HepG2 (cell line): ENCODE data around the gene RNASE7. TPM values are rescaled to one million over a fixed set of nuclear protein-coding genes. Genes with fewer than 3 reads are reported as not detected.

Experiments
- ADNP ChIP-seq: sonication (generic); formaldehyde crosslinking; IDR thresholded peaks from 2 replicates; pipeline ENCODE4 v1.4.0; 2020; ENCODE audit warnings: missing genetic modification reagents
- CBX5 ChIP-seq: sonication (generic); formaldehyde crosslinking; IDR thresholded peaks from 2 replicates; pipeline ENCODE4 v1.4.0; 2020; ENCODE audit warnings: missing genetic modification reagents, borderline replicate concordance
- FOXA1 ChIP-seq, 2 experiments: fragments of 450-650 bp in 1 of 2; sonication (generic) in 1 of 2; formaldehyde crosslinking in 1 of 2; IDR thresholded peaks; 2 replicates each; pipeline versions ENCODE4 v1.4.0 to v1.6.1; 2016 to 2020; ENCODE audit warnings: missing genetic modification reagents in 1 of 2
- MATR3 ChIP-seq: sonication (generic); formaldehyde crosslinking; IDR thresholded peaks from 2 replicates; pipeline ENCODE4 v1.4.0; 2020; ENCODE audit warnings: missing genetic modification reagents
- NFIC ChIP-seq: IDR thresholded peaks from 2 replicates; pipeline ENCODE4 v1.6.1; 2012; ENCODE audit warnings: mild to moderate bottlenecking, low read length, inconsistent platforms
- SNAPC2 ChIP-seq: sonication (generic); formaldehyde crosslinking; IDR thresholded peaks from 2 replicates; pipeline ENCODE4 v1.8.1; 2022; ENCODE audit warnings: mild to moderate bottlenecking, missing genetic modification reagents
- SP4 ChIP-seq: sonication (generic); formaldehyde crosslinking; IDR thresholded peaks from 2 replicates; pipeline ENCODE4 v1.8.1; 2023; ENCODE audit warnings: mild to moderate bottlenecking, missing genetic modification reagents
- STAT5B ChIP-seq: sonication (generic); formaldehyde crosslinking; IDR thresholded peaks from 2 replicates; pipeline ENCODE4 v1.4.0; 2020; ENCODE audit warnings: missing genetic modification reagents
- SUZ12 ChIP-seq: fragments of 150-350 bp; IDR thresholded peaks from 2 replicates; pipeline ENCODE4 v1.6.1; 2014; ENCODE audit warnings: low read depth, low read length
- ZFY ChIP-seq: sonication (generic); formaldehyde crosslinking; IDR thresholded peaks from 2 replicates; pipeline ENCODE4 v1.4.0; 2020; ENCODE audit warnings: missing genetic modification reagents
- ZNF33A ChIP-seq: sonication (generic); formaldehyde crosslinking; IDR thresholded peaks from 2 replicates; pipeline ENCODE4 v1.5.1; 2020; ENCODE audit warnings: missing genetic modification reagents, mild to moderate bottlenecking, moderate library complexity, borderline replicate concordance
- ZNF670 ChIP-seq: sonication (generic); formaldehyde crosslinking; IDR thresholded peaks from 2 replicates; pipeline ENCODE4 v1.8.0; 2022; ENCODE audit warnings: mild to moderate bottlenecking, missing genetic modification reagents, borderline replicate concordance
- polyA plus RNA-seq, 8 experiments: library from polyadenylated mRNA; depleted of rRNA in 3 of 8; stranded (reverse) in 7 of 8; unstranded in 1 of 8; fragments of >200 nt; fragmentation: Illumina TruSeq in 4 of 8; extraction: Trizol in 4 of 8; gene quantifications; 2 replicates each; pipeline versions ENCODE4 v1.2.1 to v1.2.3, GENCODE V29; 2011 to 2016; ENCODE audit warnings: low read depth in 4 of 8, missing spikeins in 1 of 8, mixed read lengths in 1 of 8; ENCODE audit not compliant: insufficient read depth in 1 of 8
- total RNA-seq, 5 experiments: library from RNA; depleted of rRNA; stranded (reverse); fragments of >200 nt; fragmentation: Illumina TruSeq; extraction: Trizol; gene quantifications; 2 replicates each; pipeline ENCODE4 v1.2.3, GENCODE V29; 2016; ENCODE audit warnings: low read depth in 1 of 5
- TF ChIP-seq, protein P1 (sequence below): sonication (generic); formaldehyde crosslinking; IDR thresholded peaks from 2 replicates; pipeline ENCODE4 v1.4.0; 2020; ENCODE audit warnings: missing genetic modification reagents, borderline replicate concordance
- TF ChIP-seq, protein P2 (sequence below): IDR thresholded peaks from 2 replicates; pipeline ENCODE4 v1.6.1; 2016; ENCODE audit warnings: low read depth

The RNASE7 gene
- total and polyA plus RNA-seq, 2 of the 13 experiments (the other 11 are each of a cell fraction or from before 2014, with no cell fraction given): 0.04 TPM; not detected in 1

GRCh38 chr14:21024585-21025370 lies 17.4 kb upstream of the RNASE7 start, which contains the start of gene NDRG2 (continued):
- TF ChIP-seq SUZ12 (no peak), NFIC (peak; percentile 60; the same call in 1 of the 2 replicates), SNAPC2 (no peak), ADNP (CRISPR knock-in tag) (0 out of 2 replicates have a peak, but pooled peaks have one; percentile 21), ZNF33A (CRISPR knock-in tag) (no peak), ZFY (CRISPR knock-in tag) (peak; percentile 91), SP4 (peak; percentile 75), ZNF670 (CRISPR knock-in tag) (peak; percentile 88; the same call in 1 of the 2 replicates), STAT5B (0 out of 2 replicates have a peak, but pooled peaks have one; percentile 25), FOXA1 (IDR thresholded peaks at IDR 0.05) (no peak), FOXA1 (CRISPR knock-in tag; IDR thresholded peaks at IDR 0.05) (no peak), CBX5 (no peak; the same call in 1 of the 2 replicates), MATR3 (CRISPR knock-in tag) (no peak)
- TF ChIP-seq, protein P1, sequence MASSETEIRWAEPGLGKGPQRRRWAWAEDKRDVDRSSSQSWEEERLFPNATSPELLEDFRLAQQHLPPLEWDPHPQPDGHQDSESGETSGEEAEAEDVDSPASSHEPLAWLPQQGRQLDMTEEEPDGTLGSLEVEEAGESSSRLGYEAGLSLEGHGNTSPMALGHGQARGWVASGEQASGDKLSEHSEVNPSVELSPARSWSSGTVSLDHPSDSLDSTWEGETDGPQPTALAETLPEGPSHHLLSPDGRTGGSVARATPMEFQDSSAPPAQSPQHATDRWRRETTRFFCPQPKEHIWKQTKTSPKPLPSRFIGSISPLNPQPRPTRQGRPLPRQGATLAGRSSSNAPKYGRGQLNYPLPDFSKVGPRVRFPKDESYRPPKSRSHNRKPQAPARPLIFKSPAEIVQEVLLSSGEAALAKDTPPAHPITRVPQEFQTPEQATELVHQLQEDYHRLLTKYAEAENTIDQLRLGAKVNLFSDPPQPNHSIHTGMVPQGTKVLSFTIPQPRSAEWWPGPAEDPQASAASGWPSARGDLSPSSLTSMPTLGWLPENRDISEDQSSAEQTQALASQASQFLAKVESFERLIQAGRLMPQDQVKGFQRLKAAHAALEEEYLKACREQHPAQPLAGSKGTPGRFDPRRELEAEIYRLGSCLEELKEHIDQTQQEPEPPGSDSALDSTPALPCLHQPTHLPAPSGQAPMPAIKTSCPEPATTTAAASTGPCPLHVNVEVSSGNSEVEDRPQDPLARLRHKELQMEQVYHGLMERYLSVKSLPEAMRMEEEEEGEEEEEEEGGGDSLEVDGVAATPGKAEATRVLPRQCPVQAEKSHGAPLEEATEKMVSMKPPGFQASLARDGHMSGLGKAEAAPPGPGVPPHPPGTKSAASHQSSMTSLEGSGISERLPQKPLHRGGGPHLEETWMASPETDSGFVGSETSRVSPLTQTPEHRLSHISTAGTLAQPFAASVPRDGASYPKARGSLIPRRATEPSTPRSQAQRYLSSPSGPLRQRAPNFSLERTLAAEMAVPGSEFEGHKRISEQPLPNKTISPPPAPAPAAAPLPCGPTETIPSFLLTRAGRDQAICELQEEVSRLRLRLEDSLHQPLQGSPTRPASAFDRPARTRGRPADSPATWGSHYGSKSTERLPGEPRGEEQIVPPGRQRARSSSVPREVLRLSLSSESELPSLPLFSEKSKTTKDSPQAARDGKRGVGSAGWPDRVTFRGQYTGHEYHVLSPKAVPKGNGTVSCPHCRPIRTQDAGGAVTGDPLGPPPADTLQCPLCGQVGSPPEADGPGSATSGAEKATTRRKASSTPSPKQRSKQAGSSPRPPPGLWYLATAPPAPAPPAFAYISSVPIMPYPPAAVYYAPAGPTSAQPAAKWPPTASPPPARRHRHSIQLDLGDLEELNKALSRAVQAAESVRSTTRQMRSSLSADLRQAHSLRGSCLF (CRISPR knock-in tag): no peak; the same call in 1 of the 2 replicates
- TF ChIP-seq, protein P2, sequence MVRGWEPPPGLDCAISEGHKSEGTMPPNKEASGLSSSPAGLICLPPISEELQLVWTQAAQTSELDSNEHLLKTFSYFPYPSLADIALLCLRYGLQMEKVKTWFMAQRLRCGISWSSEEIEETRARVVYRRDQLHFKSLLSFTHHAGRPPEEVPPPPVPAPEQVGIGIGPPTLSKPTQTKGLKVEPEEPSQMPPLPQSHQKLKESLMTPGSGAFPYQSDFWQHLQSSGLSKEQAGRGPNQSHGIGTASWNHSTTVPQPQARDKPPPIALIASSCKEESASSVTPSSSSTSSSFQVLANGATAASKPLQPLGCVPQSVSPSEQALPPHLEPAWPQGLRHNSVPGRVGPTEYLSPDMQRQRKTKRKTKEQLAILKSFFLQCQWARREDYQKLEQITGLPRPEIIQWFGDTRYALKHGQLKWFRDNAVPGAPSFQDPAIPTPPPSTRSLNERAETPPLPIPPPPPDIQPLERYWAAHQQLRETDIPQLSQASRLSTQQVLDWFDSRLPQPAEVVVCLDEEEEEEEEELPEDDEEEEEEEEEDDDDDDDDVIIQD (CRISPR knock-in tag): no peak
